Activated CD8-positive, alpha-beta memory T cell treated with anti-CD3 and anti-CD28 coated beads for 48 hours (primary cell): Measurements from ENCODE around the gene CTAG1A.
"Not testable (repeated sequence)": the region's sequence is repeated elsewhere in the genome, so short reads cannot be mapped to it uniquely, and the experiment has no call there.

Source experiments
- DNase-seq, 3 experiments: peaks; one replicate each; pipeline ENCODE4 v3.0.0-alpha.2; 2020; ENCODE audit warnings: low read depth in 2 of 3, low spot score in 2 of 3

The CTAG1A gene

GRCh38 chrX:154584585-154585183 lies at the start of gene CTAG1A:
TSS of gene CTAG1A (plus strand) at chrX:154585133. CDS start at chrX:154585207, 74 bp downstream.
- not testable (repeated sequence) for DNase-seq

GRCh38 chrX:154535892-154536291 lies 49.0 kb upstream of the CTAG1A start:
- DNase-seq: no peak

GRCh38 chrX:154539077-154539476 lies 45.9 kb upstream of the CTAG1A start:
- DNase-seq: no peak

- DNase-seq: not testable (repeated sequence)
Measured at GRCh38 chrX:154540365-154540764, 44.6 kb upstream of the CTAG1A start.

- DNase-seq: no peak
Measured at GRCh38 chrX:154540897-154541535, 43.9 kb upstream of the CTAG1A start.

GRCh38 chrX:154541589-154541895 lies 43.4 kb upstream of the CTAG1A start:
- DNase-seq: no peak

GRCh38 chrX:154541896-154542722 lies 42.8 kb upstream of the CTAG1A start:
- DNase-seq: peak in 1 of 3 experiments; percentile 24

- no peak for DNase-seq
Measured at GRCh38 chrX:154542723-154543424, 42.1 kb upstream of the CTAG1A start.

GRCh38 chrX:154545673-154546274 lies 39.2 kb upstream of the CTAG1A start:
- no peak for DNase-seq

- peak in 2 of 3 experiments; percentile 51 to 69 for DNase-seq
Measured at GRCh38 chrX:154546354-154547244, 38.3 kb upstream of the CTAG1A start, which contains the start of gene G6PD. TSS of gene G6PD (minus strand) at chrX:154546846. CDS start at chrX:154546155, 691 bp downstream.

- DNase-seq: peak; percentile 64 to 81 (median 67)
Measured at GRCh38 chrX:154547245-154548027, 37.5 kb upstream of the CTAG1A start, which contains the start of gene IKBKG. TSS of gene IKBKG (plus strand) at chrX:154547620. CDS start at chrX:154552003, 4,383 bp downstream.

GRCh38 chrX:154548028-154548316 lies 37.0 kb upstream of the CTAG1A start:
- DNase-seq: no peak

GRCh38 chrX:154549766-154550165 lies 35.2 kb upstream of the CTAG1A start:
- DNase-seq: no peak

GRCh38 chrX:154552112-154552806 lies 32.7 kb upstream of the CTAG1A start:
- not testable (repeated sequence) for DNase-seq

GRCh38 chrX:154558060-154558690 lies 26.8 kb upstream of the CTAG1A start:
- DNase-seq: not testable (repeated sequence)

- not testable (repeated sequence) for DNase-seq
Measured at GRCh38 chrX:154558896-154559295, 26.0 kb upstream of the CTAG1A start.

- DNase-seq: not testable (repeated sequence)
Measured at GRCh38 chrX:154560326-154560725, 24.6 kb upstream of the CTAG1A start.

- DNase-seq: not testable (repeated sequence)
Measured at GRCh38 chrX:154562295-154562694, 22.6 kb upstream of the CTAG1A start.
